Measurements from ENCODE around the gene FXN. TPM values are rescaled to one million over a fixed set of nuclear protein-coding genes. Genes with fewer than 3 reads are reported as not detected.
"Not testable (repeated sequence)": the region's sequence is repeated elsewhere in the genome, so short reads cannot be mapped to it uniquely, and the experiment has no call there.

Gene FXN
- total RNA-seq, 1 donor from 2014 or later: 22.7 TPM

DNA sequence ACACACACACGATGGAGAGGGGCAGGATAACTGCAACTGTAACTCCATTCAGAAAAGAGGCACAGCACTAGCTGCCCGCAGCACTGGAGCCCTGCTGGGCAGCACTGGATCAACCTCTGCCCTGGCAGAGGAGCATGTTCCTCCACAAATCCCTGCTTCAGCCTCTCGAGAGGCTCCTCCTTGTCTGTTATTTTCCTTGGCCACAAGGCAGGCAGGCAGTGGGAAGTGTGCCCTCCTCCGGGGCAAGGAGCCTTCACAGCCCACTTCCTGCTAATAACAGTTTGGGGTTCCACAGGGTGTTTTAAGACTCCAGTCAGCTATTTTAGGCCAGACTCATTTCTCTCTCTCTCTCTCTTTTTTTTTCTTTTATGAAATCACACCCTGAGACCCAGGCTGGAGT lies 11.8 kb downstream of the FXN start:
- H3K27ac Mint-ChIP-seq (ENCODE audit: unreplicated experiment): no peak overlapping the region
- Histone ChIP-seq H4K20me1 (ENCODE audit: insufficient read depth, low read length) (peaks cover 27% of the 10 kb centered on the region), H3K4me3 (ENCODE audit: insufficient read depth, low read depth, low read length) (no peak overlapping the region), H3K4me1 (ENCODE audit: insufficient read depth, low read length) (peaks cover 5% of the 10 kb centered on the region), H3K27ac (ENCODE audit: low read depth, low read length) (no peak overlapping the region), H3K36me3 (ENCODE audit: insufficient read depth, low read length) (peaks cover 16% of the 10 kb centered on the region), H3K27me3 (ENCODE audit: insufficient read depth, low read length) (no peaks in the 10 kb centered on the region), H3K79me2 (ENCODE audit: insufficient read depth, low read length) (peaks cover 6% of the 10 kb centered on the region), H3K9me3 (ENCODE audit: insufficient read depth, low read depth, low read length) (no peaks in the 10 kb centered on the region), H2AFZ (ENCODE audit: low read depth, low read length) (no peak overlapping the region), H3K4me2 (ENCODE audit: low read length) (no peak overlapping the region), H3K9ac (ENCODE audit: low read length) (no peak overlapping the region)
- DNase-seq (ENCODE audit: low read depth) (no peak), FAIRE-seq (no peak)
- no peak overlapping the region for H3K4me3 Mint-ChIP-seq (ENCODE audit: unreplicated experiment)
- no peaks in the 10 kb centered on the region for H3K27me3 Mint-ChIP-seq (ENCODE audit: low read depth, unreplicated experiment)
- TF ChIP-seq CTCF (IDR thresholded peaks at IDR 0.05; ENCODE audit: insufficient read depth, low read depth, low read length) (no peak), EZH2 (IDR thresholded peaks at IDR 0.05; ENCODE audit: insufficient read depth, low read length) (no peak)
- H3K9me3 Mint-ChIP-seq (ENCODE audit: unreplicated experiment): no peaks in the 10 kb centered on the region
- peaks cover 9% of the 10 kb centered on the region for H3K4me1 Mint-ChIP-seq (ENCODE audit: low read depth, unreplicated experiment)
- peaks cover 8% of the 10 kb centered on the region for H3K36me3 Mint-ChIP-seq (ENCODE audit: low read depth, unreplicated experiment)

GRCh38 chr9:69049094-69049493 lies 13.5 kb downstream of the FXN start:
- Histone ChIP-seq H3K4me3 (ENCODE audit: insufficient read depth, low read depth, low read length) (no peak overlapping the region), H4K20me1 (ENCODE audit: insufficient read depth, low read length) (peaks cover 16% of the 10 kb centered on the region), H3K9ac (ENCODE audit: low read length) (no peak overlapping the region), H3K27ac (ENCODE audit: low read depth, low read length) (no peak overlapping the region), H3K36me3 (ENCODE audit: insufficient read depth, low read length) (peaks cover 13% of the 10 kb centered on the region), H3K27me3 (ENCODE audit: insufficient read depth, low read length) (no peaks in the 10 kb centered on the region), H3K79me2 (ENCODE audit: insufficient read depth, low read length) (peaks cover 6% of the 10 kb centered on the region), H3K9me3 (ENCODE audit: insufficient read depth, low read depth, low read length) (no peaks in the 10 kb centered on the region), H3K4me1 (ENCODE audit: insufficient read depth, low read length) (peaks cover 5% of the 10 kb centered on the region), H2AFZ (ENCODE audit: low read depth, low read length) (no peak overlapping the region), H3K4me2 (ENCODE audit: low read length) (no peak overlapping the region)
- Mint-ChIP-seq H3K9me3 (ENCODE audit: unreplicated experiment) (no peaks in the 10 kb centered on the region), H3K4me3 (ENCODE audit: unreplicated experiment) (no peak overlapping the region), H3K4me1 (ENCODE audit: low read depth, unreplicated experiment) (peaks cover 9% of the 10 kb centered on the region), H3K27ac (ENCODE audit: unreplicated experiment) (no peak overlapping the region), H3K27me3 (ENCODE audit: low read depth, unreplicated experiment) (no peaks in the 10 kb centered on the region), H3K36me3 (ENCODE audit: low read depth, unreplicated experiment) (peaks cover 8% of the 10 kb centered on the region)
- no peak for TF ChIP-seq CTCF (IDR thresholded peaks at IDR 0.05; ENCODE audit: insufficient read depth, low read depth, low read length)
- TF ChIP-seq EZH2 (IDR thresholded peaks at IDR 0.05; ENCODE audit: insufficient read depth, low read length): no peak
- DNase-seq (ENCODE audit: low read depth): no peak
- FAIRE-seq: no peak

- not testable (repeated sequence) for H2AFZ ChIP-seq (ENCODE audit: low read depth, low read length); H3K4me1 Mint-ChIP-seq (ENCODE audit: low read depth, unreplicated experiment); H3K4me3 Mint-ChIP-seq (ENCODE audit: unreplicated experiment); H3K27me3 Mint-ChIP-seq (ENCODE audit: low read depth, unreplicated experiment); DNase-seq (ENCODE audit: low read depth); H3K27ac Mint-ChIP-seq (ENCODE audit: unreplicated experiment); H4K20me1 ChIP-seq (ENCODE audit: insufficient read depth, low read length); H3K36me3 Mint-ChIP-seq (ENCODE audit: low read depth, unreplicated experiment); H3K4me1 ChIP-seq (ENCODE audit: insufficient read depth, low read length); H3K4me3 ChIP-seq (ENCODE audit: insufficient read depth, low read depth, low read length); FAIRE-seq; H3K9me3 ChIP-seq (ENCODE audit: insufficient read depth, low read depth, low read length); H3K9ac ChIP-seq (ENCODE audit: low read length); H3K27me3 ChIP-seq (ENCODE audit: insufficient read depth, low read length); H3K4me2 ChIP-seq (ENCODE audit: low read length); H3K9me3 Mint-ChIP-seq (ENCODE audit: unreplicated experiment); H3K79me2 ChIP-seq (ENCODE audit: insufficient read depth, low read length); H3K27ac ChIP-seq (ENCODE audit: low read depth, low read length)
- H3K36me3 ChIP-seq (ENCODE audit: insufficient read depth, low read length): peaks cover 13% of the 10 kb centered on the region
Observed at GRCh38 chr9:69050936-69051335, 15.4 kb downstream of the FXN start.
